GM21723 (cell line): ENCODE data around the gene SAV1.

Experiments used
- ATAC-seq: cut with Tn5 transposase; IDR thresholded peaks from one replicate; pipeline ENCODE4 v1.9.1; 2021; ENCODE audit warnings: mild to moderate bottlenecking, moderate library complexity; ENCODE audit not compliant: unreplicated experiment

The SAV1 gene

GRCh38 chr14:50610465-50610864, 57.6 kb downstream of the SAV1 start:
- no peak for ATAC-seq

DNA sequence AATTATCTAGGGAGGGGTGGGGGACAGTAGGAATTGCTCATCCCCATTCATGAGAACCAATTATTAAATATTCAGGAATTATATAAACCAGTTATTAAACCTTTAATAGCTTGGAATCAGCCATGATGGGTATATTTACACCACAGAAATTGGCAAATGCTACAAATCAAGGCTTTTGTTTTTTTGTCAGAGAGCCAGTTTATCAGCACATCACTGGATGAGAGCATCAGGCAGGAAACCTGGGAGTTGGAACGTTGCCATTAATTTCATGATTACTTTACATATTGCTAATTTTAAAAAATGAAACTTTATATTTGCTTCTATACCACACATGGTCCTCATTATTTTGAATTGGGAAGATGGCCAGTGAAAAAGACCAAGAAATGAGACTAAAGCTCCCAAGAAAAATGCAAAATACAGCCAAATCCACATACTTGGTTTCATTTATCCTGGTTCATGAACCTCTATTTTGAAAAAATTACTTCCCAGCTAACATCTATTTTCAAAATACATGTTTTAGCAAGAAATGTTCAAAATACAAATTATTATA, 59.7 kb downstream of the SAV1 start:
- ATAC-seq = no peak

- no peak for ATAC-seq
Measured at GRCh38 chr14:50607761-50608160, 60.3 kb downstream of the SAV1 start.

- no peak for ATAC-seq
Measured at GRCh38 chr14:50607181-50607580, 60.9 kb downstream of the SAV1 start.

GRCh38 chr14:50606468-50606867, 61.6 kb downstream of the SAV1 start:
- no peak for ATAC-seq

DNA sequence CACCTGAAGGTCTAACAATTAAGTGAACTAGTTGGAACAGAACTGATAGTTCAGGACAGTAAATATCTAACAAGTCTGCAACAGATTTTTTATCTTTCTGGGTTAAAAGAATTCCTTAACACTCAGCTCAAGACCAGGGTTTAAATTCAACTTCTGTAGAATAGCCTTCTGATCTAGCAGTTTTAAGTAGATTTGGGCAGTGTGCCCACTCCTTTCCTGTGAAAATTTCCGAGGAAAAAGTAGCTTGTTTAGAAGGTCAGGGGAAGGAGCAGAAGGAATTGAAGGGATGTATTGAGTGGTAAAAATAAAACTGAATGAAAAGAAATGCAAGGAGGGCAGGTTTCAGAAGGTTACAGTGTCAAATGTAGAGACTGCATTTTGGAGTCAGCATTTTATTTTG, 62.3 kb downstream of the SAV1 start:
- no peak for ATAC-seq

DNA sequence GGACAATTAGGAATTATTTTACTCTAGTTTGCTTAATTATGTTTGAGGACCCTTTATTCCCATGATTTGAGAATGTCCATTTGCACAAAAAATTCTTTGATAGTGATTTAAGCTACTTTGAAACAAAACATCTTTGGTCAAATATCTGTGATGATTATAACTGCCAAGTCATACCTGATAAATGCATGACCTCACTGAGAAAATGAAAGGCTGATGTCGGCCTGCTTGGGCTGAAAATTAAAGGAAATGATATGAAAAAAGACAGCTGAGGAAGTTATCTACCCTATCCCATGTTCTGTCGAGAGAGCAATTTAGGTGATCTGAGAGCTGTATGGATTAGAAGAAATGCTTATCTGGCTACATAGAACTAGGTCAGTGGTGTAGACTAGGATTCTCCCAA, 64.5 kb downstream of the SAV1 start:
- ATAC-seq = no peak

DNA sequence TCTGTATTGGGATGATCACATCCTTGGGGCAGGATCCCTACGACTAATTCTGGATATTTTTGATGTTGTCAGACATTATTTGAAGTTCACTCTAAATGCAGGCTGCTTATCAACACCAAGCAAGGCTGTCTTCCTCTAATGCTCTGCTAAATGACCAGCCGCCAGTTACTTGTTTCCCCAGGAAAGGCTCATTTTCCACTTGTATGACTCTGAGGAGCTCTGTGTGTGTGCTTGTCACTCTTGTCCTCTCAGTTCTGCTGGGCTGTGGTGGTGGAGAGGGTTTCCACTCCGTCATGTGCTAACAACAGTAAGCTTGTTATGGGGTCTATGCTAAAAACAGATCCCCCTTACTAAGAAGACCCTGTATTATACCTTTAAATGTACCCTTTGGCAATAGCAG, 66.1 kb downstream of the SAV1 start:
- no peak for ATAC-seq

DNA sequence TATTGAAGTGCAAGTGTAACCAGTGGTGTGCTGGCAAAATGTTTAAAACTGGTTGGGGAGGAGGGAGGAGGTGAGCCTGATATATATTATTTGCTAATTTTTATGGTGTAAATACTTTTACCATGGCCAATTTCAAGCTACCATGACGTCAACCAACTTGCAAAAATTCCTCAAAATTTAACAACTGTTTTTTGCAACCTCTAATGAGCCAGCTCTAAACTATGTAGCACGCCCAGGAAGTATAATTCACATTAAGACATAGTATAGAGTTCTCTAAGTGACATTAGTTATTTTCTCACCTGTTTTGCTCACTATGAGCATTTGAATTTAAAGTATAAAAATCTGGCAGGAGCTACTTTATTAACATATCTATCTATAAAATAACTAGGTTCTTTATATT, 66.7 kb downstream of the SAV1 start:
- ATAC-seq = no peak

DNA sequence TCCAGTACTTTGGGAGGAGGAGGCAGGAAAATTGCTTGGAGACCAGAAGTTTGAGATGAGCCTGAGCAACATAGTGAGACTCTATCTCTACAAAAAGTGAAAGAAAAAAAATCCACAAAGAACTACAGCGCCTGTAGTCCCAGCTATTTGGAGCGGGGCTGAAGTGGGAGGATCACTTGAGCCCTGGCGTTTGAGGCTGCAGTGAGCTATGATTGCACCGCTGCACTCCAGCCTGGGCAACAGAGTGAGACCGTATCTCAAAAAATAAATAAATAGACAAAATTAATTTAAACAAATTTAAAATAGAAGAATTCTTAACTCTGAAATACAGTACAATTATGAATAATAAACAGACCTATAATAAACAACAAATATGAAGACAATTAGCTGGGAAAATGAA, 67.3 kb downstream of the SAV1 start:
- ATAC-seq = no peak

DNA sequence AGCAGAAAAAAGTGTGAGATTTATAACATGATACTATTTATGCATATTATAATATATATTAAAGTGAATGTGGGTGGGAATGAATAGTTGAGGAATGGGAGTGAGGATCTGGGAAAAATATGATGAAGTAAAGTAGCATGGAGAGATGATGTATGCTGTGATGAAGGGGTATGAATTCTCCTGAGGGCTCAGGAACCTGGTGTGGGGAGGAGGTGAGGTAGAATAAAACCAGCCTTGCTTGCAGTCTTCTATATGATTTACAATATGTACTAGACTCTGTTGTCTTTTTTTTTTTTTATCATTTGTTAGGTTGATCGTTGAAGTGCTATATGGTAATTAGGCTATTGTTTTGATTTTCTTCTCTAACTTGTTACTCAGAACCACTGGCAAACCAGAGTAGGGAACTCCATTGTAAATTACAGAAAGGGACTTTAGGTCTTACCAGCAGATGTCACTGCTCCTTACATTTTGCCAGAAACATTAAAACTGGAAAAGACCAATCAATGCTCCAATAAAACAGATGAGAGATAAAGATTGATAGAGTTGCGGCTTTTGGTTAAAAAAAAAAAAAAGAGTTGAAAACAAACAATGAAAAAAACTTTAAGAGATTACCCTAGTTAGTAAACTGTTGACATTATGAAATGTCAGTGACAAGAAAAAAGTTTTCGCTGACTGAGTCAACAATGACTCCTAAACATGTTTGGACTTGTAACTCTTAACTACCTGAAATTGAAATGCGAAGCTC, 68.2 kb downstream of the SAV1 start:
- no peak for ATAC-seq

DNA sequence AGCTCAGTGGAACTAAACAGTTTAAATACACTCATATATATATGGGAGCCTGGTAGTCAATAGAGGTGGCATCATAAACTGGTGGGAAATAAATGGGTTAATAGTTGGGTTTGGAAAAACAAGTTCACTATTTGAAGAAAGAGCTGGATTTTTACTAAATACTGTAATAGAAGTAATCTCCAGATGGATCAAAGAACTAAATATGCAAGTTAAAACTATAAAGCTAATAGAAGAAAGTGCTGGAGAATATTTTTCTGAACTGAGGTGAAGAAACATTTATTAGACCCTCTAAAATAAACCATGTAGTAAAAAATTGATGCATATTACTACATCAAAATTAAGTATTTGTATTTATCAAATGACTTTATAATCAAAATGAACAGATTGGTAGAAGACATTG, 69.3 kb downstream of the SAV1 start:
- ATAC-seq = no peak

DNA sequence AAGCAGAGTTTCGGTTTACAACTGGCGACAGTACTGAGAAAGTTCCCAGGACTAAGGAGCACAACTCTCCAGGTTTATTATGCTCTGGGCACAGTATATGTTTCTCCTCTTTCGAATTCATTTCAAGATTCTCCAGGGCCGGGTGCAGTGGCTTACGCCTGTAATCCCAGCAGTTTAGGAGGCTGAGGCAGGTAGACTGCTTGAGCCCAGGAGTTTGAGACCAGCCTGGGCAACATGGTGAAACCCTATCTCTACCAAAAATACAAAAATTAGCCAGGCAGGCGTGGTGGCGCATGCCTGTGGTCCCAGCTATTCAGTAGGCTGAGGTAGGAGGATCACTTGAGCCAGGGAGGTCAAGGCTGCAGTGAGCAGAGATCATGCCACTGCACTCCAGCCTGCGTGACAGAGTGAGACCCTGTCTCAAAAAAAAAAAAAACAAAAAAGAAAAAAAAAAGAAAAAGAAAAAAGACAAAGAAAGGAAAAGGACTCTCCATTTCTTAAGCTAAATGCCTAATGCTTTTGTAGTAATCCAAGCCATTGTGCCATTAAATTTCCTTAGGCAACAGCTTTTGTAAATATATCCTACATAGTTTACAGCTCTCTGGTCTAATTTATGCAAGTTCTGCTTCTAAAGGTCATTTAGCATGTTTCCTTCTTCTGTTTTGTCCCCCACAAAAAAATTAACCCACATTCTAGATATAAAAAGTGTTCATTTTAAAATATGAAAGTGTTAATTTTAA, 73.4 kb downstream of the SAV1 start:
- ATAC-seq = no peak

- ATAC-seq = no peak
Measured at GRCh38 chr14:50590464-50590863, 77.6 kb downstream of the SAV1 start.
